Progenitor cell of endocrine pancreas (in vitro differentiated cells): ENCODE measurements around the gene SPTBN1. TPM values are rescaled to one million over a fixed set of nuclear protein-coding genes. Genes with fewer than 3 reads are reported as not detected.

Source experiments
- DNase-seq: peaks from one replicate; pipeline ENCODE4 v3.0.0; 2021; ENCODE audit warnings: low spot score; ENCODE audit not compliant: unreplicated experiment
- H3K27ac Mint-ChIP-seq: 2 replicates; pipeline ENCODE4 v1.8.0; 2021; ENCODE audit warnings: mild to moderate bottlenecking, moderate library complexity, mixed read lengths
- H3K27me3 Mint-ChIP-seq: 2 replicates; pipeline ENCODE4 v1.8.0; 2021; ENCODE audit warnings: mixed read lengths
- H3K36me3 Mint-ChIP-seq: 2 replicates; pipeline ENCODE4 v1.8.0; 2022; ENCODE audit warnings: mixed read lengths; ENCODE audit not compliant: insufficient read depth
- H3K4me1 Mint-ChIP-seq: 2 replicates; pipeline ENCODE4 v1.8.0; 2021; ENCODE audit warnings: low read depth, mixed read lengths
- H3K4me3 Mint-ChIP-seq: 2 replicates; pipeline ENCODE4 v1.8.0; 2021; ENCODE audit warnings: low read depth, mild to moderate bottlenecking, moderate library complexity, mixed read lengths
- H3K9me3 Mint-ChIP-seq: 2 replicates; pipeline ENCODE4 v1.8.0; 2021; ENCODE audit warnings: low read depth, mixed read lengths
- CTCF ChIP-seq: fragments of 200-600 bp; sonication (generic); IDR thresholded peaks from one replicate; pipeline ENCODE4 v1.5.0; 2021; ENCODE audit warnings: antibody characterized with exemption, mild to moderate bottlenecking; ENCODE audit not compliant: unreplicated experiment
- total RNA-seq: library from RNA; stranded (reverse); gene quantifications from 2 replicates; pipeline ENCODE4 v1.2.1, GENCODE V29; 2021

The SPTBN1 gene
- total RNA-seq, 1 donor from 2014 or later: 287 TPM

GRCh38 chr2:54671875-54672589 lies 215.9 kb downstream of the SPTBN1 start:
- Mint-ChIP-seq H3K27me3 (peaks cover 3% of the 10 kb centered on the region), H3K27ac (peak overlapping the region; percentile 90), H3K9me3 (no peaks in the 10 kb centered on the region), H3K4me3 (no peak overlapping the region), H3K36me3 (peaks cover 32% of the 10 kb centered on the region), H3K4me1 (peaks cover 9% of the 10 kb centered on the region)
- TF ChIP-seq CTCF: no peak
- no peak for DNase-seq

- TF ChIP-seq CTCF: no peak
- Mint-ChIP-seq H3K36me3 (peaks cover 28% of the 10 kb centered on the region), H3K4me3 (no peak overlapping the region), H3K27ac (peak overlapping the region; percentile 90), H3K9me3 (no peaks in the 10 kb centered on the region), H3K27me3 (peaks cover 7% of the 10 kb centered on the region), H3K4me1 (peaks cover 9% of the 10 kb centered on the region)
- no peak for DNase-seq
These were observed 216.7 kb downstream of the SPTBN1 start for GRCh38 chr2:54672590-54673456.

GRCh38 chr2:54673501-54673998 lies 217.4 kb downstream of the SPTBN1 start:
- peaks cover 7% of the 10 kb centered on the region for H3K27me3 Mint-ChIP-seq
- no peak for DNase-seq
- no peak overlapping the region for H3K4me3 Mint-ChIP-seq
- peak overlapping the region; percentile 90 for H3K27ac Mint-ChIP-seq
- no peaks in the 10 kb centered on the region for H3K9me3 Mint-ChIP-seq
- no peak for TF ChIP-seq CTCF
- peaks cover 9% of the 10 kb centered on the region for H3K4me1 Mint-ChIP-seq
- H3K36me3 Mint-ChIP-seq: peaks cover 23% of the 10 kb centered on the region

GRCh38 chr2:54675281-54675680 lies 219.2 kb downstream of the SPTBN1 start:
- Mint-ChIP-seq H3K27ac (peak overlapping the region; percentile 16), H3K4me3 (no peak overlapping the region), H3K36me3 (peaks cover 17% of the 10 kb centered on the region), H3K9me3 (no peaks in the 10 kb centered on the region), H3K27me3 (peaks cover 7% of the 10 kb centered on the region), H3K4me1 (peaks cover 9% of the 10 kb centered on the region)
- no peak for DNase-seq
- TF ChIP-seq CTCF: no peak

- H3K36me3 Mint-ChIP-seq: peaks cover 12% of the 10 kb centered on the region
- DNase-seq: no peak
These were observed 219.6 kb downstream of the SPTBN1 start for GRCh38 chr2:54675738-54676137.

More at GRCh38 chr2:54675738-54676137, 219.6 kb downstream of the SPTBN1 start:
- H3K4me1 Mint-ChIP-seq: peaks cover 9% of the 10 kb centered on the region
- TF ChIP-seq CTCF: no peak
- H3K27me3 Mint-ChIP-seq: peaks cover 7% of the 10 kb centered on the region
- no peak overlapping the region for H3K27ac Mint-ChIP-seq
- H3K4me3 Mint-ChIP-seq: no peak overlapping the region
- H3K9me3 Mint-ChIP-seq: no peaks in the 10 kb centered on the region
